Measurements from ENCODE around the gene TMEM258.

The TMEM258 gene

GRCh38 chr11:61800331-61801281 lies 8.2 kb upstream of the TMEM258 start:
- no peak overlapping the region for H3K27ac ChIP-seq
- no peak for TF ChIP-seq CTCF (conservative IDR thresholded peaks at IDR 0.05)

DNA sequence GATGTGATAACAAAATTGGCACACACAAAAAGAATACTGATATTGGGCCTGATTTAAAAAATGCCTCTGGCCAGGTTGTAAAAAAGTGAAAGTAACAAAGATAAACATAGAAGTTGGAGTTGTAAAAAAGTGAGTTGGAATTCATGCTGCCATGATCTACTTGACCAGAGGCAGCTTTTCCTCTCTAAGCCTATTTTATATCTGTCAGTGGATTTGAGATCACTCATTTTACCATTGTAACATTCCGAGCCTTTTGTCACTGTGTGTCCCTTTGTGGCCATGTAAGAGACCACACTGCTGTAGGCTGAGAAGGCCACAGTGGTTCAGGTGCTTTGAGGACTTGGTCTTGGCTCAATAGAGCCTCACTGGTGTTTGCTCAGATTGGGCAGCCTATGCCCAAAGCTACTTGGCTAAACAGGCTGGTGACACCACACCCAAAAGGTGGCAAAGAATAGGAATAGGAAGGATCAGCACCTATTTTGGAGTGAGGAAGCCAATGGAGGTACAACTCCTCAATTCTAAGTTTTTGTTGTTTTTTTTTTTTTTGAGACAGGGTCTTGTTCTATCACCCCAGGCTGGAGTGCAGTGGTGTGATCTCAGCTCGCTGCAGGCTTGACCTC lies 7.4 kb upstream of the TMEM258 start:
- TF ChIP-seq CTCF (conservative IDR thresholded peaks at IDR 0.05): no peak
- no peak overlapping the region for H3K27ac ChIP-seq

- peak; percentile 83 for TF ChIP-seq CTCF (conservative IDR thresholded peaks at IDR 0.05)
- H3K27ac ChIP-seq: peak overlapping the region; percentile 48
These were observed 5.0 kb upstream of the TMEM258 start for GRCh38 chr11:61797263-61797944.

DNA sequence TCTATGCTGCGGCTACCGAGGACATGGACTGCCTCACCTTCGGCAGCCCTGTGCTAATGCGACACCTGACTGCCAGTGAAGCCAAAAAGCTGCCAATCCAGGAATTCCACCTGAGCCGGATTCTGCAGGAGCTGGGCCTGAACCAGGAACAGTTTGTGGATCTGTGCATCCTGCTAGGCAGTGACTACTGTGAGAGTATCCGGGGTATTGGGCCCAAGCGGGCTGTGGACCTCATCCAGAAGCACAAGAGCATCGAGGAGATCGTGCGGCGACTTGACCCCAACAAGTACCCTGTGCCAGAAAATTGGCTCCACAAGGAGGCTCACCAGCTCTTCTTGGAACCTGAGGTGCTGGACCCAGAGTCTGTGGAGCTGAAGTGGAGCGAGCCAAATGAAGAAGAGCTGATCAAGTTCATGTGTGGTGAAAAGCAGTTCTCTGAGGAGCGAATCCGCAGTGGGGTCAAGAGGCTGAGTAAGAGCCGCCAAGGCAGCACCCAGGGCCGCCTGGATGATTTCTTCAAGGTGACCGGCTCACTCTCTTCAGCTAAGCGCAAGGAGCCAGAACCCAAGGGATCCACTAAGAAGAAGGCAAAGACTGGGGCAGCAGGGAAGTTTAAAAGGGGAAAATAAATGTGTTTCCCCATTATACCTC lies 3.6 kb upstream of the TMEM258 start:
- TF ChIP-seq CTCF (conservative IDR thresholded peaks at IDR 0.05): no peak
- no peak overlapping the region for H3K27ac ChIP-seq

DNA sequence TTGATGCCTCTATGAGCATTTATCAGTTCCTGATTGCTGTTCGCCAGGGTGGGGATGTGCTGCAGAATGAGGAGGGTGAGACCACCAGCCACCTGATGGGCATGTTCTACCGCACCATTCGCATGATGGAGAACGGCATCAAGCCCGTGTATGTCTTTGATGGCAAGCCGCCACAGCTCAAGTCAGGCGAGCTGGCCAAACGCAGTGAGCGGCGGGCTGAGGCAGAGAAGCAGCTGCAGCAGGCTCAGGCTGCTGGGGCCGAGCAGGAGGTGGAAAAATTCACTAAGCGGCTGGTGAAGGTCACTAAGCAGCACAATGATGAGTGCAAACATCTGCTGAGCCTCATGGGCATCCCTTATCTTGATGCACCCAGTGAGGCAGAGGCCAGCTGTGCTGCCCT lies 3.1 kb upstream of the TMEM258 start:
- no peak for TF ChIP-seq CTCF (conservative IDR thresholded peaks at IDR 0.05)
- no peak overlapping the region for H3K27ac ChIP-seq

DNA sequence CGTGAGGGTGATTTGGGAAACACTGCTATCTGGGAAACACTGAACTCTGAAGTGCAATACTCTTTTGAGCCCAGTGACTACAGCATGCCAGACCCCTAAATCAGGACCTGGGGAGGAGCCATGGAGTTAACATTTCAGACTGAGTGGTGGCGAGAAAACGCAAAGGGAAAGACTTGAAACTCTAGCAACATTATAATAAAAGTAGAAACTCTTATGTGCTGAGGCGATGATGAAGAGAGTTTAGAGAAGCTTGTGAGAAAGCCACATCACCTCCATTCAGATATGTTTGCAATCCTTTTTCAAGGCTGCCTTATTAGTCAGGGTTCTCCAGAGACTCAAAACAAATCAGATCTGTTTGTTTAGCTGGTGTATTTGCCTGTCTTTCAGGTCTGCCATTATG lies 2.2 kb upstream of the TMEM258 start:
- H3K27ac ChIP-seq: no peak overlapping the region
- TF ChIP-seq CTCF (conservative IDR thresholded peaks at IDR 0.05): no peak

DNA sequence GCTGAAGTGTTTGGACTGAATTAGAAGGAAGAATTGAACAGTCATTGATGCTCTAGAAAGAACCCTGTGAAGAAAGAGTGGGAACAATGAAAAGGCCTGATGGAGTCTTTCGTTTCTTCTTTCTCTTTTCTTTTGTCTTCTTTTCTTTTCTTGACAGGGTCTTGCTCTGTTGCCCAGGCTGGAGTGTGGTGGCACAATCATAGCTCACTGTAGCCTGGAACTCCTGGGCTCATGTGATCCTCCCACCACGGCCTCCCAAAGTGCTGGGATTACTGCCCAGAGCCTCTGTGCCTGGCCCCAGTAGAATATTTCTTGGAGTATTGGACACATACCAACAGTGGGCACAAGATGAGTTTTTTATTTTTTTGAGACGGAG lies 1.4 kb upstream of the TMEM258 start:
- no peak for TF ChIP-seq CTCF (conservative IDR thresholded peaks at IDR 0.05)
- H3K27ac ChIP-seq: peak overlapping the region; percentile 99; the same call in 1 of the 2 replicates

Data from VCaP (cell line).